Tibial nerve (tissue), 4 donors: Measurements from ENCODE around the gene MPRIP.

Source experiments
- EP300 ChIP-seq, 2 donors: sonication (generic); formaldehyde crosslinking; IDR thresholded peaks; one replicate each; pipeline ENCODE4 v1.6.1; 2017; ENCODE audit warnings: antibody characterized with exemption in 2 of 2, mild to moderate bottlenecking in 1 of 2
- POLR2A ChIP-seq, 2 donors: fragments of 450-650 bp; IDR thresholded peaks; one replicate each; pipeline ENCODE4 v1.6.1; 2017; ENCODE audit warnings: antibody characterized with exemption in 2 of 2, mild to moderate bottlenecking in 2 of 2, moderate library complexity in 2 of 2
- TF ChIP-seq, protein P1 (sequence below), 5 experiments: fragments of 200-600 bp in 3 of 5; fragments of 450-650 bp in 2 of 5; sonication (generic) in 3 of 5; IDR thresholded peaks; one replicate each; pipeline ENCODE4 v1.5.1; 2016 to 2019; ENCODE audit warnings: antibody characterized with exemption in 5 of 5, mild to moderate bottlenecking in 3 of 5, moderate library complexity in 2 of 5

DNA sequence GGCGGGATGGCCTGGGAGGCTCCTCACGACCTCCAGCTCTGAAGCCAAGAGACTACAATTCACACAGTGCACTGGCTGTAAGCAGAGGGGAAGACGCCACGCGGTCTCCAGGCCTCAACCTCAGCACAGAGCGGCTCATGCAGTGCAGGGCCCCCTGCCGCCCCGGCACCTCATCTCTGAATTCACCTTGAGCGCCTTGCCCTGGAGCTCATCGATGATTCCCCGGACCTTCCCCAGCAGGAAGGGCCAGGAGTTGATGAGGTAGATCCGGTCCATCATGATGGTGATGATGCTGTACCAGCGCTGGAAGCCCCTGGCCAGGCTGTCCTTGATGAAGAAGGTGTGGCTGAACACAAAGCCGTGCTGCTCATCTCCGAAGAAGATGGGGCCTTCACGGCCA is 181.5 kb downstream of the MPRIP start:
- TF ChIP-seq, protein P1, sequence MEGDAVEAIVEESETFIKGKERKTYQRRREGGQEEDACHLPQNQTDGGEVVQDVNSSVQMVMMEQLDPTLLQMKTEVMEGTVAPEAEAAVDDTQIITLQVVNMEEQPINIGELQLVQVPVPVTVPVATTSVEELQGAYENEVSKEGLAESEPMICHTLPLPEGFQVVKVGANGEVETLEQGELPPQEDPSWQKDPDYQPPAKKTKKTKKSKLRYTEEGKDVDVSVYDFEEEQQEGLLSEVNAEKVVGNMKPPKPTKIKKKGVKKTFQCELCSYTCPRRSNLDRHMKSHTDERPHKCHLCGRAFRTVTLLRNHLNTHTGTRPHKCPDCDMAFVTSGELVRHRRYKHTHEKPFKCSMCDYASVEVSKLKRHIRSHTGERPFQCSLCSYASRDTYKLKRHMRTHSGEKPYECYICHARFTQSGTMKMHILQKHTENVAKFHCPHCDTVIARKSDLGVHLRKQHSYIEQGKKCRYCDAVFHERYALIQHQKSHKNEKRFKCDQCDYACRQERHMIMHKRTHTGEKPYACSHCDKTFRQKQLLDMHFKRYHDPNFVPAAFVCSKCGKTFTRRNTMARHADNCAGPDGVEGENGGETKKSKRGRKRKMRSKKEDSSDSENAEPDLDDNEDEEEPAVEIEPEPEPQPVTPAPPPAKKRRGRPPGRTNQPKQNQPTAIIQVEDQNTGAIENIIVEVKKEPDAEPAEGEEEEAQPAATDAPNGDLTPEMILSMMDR (IDR thresholded peaks at IDR 0.05), result no peak
- no peak for TF ChIP-seq POLR2A (IDR thresholded peaks at IDR 0.05)
- no peak for TF ChIP-seq EP300 (IDR thresholded peaks at IDR 0.05)
